Measurements from ENCODE around the gene ABLIM3.
"Not testable (repeated sequence)": the region's sequence is repeated elsewhere in the genome, so short reads cannot be mapped to it uniquely, and the experiment has no call there.

Gene ABLIM3

GRCh38 chr5:149262315-149262714, 121.0 kb downstream of the ABLIM3 start:
- DNase-seq = no peak

GRCh38 chr5:149264439-149265067, 123.3 kb downstream of the ABLIM3 start:
- DNase-seq = no peak

- no peak for DNase-seq
Measured at GRCh38 chr5:149265068-149265465, 123.8 kb downstream of the ABLIM3 start.

DNA sequence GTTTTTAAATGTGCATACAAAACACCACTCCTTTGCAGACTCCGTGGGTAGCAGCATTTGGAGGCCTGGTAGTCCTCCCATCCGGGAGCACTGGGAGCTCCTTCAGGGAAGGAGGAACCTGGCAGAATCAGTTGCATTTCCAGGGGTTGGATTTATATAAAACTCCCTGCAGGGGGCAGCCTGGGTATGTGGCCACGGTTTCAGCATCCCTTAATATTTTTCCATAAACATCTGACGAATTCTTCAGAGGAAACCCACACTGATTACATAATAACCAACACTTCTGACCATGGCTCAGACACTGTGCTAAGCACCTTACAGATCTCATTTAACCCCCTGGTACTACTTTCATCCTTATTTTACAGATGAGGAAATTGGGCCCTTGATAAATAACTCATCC, 124.3 kb downstream of the ABLIM3 start:
- DNase-seq = no peak

DNA sequence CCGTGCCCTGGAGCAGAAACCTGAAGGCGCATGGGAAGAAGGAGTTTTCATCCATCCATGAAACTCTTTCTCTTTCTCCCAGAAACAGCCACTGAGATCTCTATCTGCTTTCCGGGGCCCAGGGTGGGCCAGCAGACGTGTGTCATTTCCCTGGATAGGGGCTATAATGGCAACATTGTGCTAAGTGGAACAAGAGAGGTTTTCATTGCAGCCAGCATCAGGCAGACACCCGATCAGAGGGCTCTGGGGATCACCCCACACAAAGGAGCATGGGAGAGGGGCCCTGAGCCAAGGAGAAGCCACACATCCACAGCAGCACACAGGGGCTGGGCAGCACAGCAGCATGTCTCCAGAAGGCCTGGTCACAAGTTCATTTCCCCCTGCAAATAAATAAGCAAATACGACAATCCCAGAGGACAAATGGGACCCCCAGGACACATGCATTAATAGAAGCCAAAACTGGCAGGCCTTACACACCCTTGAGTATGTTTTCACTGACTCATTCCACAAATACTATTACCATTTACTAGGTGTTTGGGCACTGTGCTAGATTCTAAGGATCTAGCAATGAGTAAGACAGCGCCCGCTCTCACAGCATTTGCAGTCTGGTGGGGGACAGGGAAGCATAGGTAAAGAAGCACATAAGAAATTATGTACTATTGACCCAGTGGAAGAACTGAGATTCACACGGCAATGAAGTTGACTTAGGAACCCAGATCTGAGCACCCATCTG, 126.1 kb downstream of the ABLIM3 start:
- DNase-seq = no peak

DNA sequence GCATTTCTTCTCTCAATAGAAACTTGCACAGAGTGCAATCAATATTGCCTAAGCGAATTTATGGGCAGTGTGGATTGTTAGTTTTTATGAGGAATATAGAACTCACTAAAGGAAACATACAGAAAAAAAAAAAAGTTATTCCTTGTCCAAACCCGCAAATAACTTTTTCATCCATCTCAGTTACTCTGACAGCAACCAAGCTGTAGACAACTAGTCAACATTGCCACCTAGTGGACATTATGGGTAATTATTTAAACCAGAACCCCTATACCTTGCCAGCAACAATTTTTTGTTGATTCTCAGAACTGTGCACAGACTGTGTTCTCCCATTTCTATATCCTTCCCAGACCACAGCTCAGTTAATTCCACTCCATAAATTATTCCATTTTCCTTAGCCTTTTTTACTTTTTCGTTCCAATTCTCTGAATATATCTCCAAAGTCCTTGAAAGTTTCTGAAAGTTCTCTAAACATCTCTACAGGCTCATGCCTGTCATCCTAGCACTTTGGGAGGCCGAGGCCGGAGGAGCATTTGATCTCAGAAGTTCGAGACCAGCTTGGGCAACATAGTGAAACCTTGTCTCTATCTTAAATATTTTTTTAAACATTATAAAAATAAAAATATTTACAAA, 127.8 kb downstream of the ABLIM3 start:
- DNase-seq = no peak

GRCh38 chr5:149271195-149271715, 130.0 kb downstream of the ABLIM3 start:
- no peak for DNase-seq

GRCh38 chr5:149271716-149272563, 130.6 kb downstream of the ABLIM3 start, which contains the start of gene AFAP1L1:
Gene AFAP1L1, plus strand, starts transcription at chr5:149271859. Its CDS starts 110 bp downstream, at chr5:149271969.
- DNase-seq = no peak

- not testable (repeated sequence) for DNase-seq
Measured at GRCh38 chr5:149272781-149273180, 131.5 kb downstream of the ABLIM3 start.

DNA sequence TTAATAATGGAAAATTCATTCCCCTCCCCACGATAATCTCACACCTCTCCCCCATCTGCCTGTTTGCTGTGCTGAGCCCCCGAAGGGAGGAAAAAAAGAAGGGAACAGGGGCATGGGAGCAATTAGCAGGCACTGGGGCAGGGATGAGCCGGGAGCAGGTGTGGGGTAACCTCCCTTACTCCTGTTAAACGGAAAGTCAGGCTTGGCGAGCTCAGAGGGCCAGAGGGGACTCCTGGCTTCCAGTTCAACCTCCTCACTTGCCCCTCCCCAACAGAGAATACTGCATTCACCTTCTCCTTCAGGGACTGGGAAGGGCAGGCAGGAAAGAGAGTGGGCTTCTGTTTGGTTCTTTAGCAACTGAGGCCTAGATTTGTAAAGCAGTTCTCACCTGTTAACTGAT, 131.9 kb downstream of the ABLIM3 start:
- no peak for DNase-seq

GRCh38 chr5:149273950-149274349, 132.7 kb downstream of the ABLIM3 start:
- DNase-seq = no peak

DNA sequence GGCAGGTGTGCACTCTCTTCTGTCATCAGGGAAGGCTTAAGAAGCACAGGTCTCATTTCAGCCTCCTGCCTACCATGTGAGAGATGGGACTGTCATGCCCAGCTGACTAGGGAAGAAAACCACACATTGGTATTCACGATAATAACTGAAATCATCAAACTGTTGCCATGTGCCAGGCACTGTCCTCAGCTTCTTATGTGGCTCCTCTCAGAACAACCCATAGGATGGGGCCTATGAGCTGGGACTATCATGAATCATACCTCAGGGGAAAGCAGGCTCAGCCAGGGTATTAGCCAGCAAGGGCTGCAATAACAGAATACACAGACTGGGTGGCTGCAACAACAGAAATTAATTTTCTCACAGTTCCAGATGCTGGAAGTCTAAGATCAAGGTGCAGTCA, 133.6 kb downstream of the ABLIM3 start:
- no peak for DNase-seq

DNA sequence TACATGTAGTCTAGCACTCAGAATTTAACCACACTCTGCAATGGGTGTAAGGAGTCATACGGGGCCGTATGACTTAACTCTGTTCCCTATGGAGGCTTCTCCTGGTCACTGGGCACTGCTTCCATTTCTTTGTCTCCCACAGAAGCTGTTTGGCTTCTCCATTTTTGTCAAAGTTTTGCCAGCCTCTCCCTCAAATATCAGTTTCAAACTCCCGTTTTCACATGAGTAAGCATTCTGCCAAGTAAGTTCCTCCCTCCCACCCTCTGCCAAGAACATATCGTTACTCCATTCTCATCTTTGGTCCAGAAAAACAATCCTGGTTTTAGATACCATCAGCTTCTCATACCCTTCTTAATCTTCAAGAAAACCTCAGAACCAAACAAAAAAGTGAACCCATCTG, 136.5 kb downstream of the ABLIM3 start:
- no peak for DNase-seq

GRCh38 chr5:149278451-149279210, 137.3 kb downstream of the ABLIM3 start:
- no peak for DNase-seq

DNA sequence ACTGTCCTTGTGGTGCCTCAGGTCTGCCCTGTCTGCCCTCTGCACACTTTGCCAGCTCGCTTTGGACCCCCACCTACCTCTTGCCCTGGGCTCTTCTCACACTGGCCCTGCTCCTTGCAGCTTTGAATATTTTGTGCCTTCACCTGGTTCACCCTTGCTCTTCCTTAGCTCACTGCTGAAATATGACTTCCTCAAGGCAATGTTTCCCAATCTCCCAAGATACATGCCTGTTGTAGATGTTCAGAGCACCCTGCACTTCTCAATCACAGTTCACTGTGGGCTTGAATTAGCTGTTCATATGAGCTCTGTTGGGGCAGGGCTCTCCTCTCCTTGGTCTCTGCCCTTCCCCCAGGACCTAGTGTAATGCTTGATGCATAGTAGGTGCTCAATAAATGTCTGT, 138.4 kb downstream of the ABLIM3 start:
- no peak for DNase-seq

DNA sequence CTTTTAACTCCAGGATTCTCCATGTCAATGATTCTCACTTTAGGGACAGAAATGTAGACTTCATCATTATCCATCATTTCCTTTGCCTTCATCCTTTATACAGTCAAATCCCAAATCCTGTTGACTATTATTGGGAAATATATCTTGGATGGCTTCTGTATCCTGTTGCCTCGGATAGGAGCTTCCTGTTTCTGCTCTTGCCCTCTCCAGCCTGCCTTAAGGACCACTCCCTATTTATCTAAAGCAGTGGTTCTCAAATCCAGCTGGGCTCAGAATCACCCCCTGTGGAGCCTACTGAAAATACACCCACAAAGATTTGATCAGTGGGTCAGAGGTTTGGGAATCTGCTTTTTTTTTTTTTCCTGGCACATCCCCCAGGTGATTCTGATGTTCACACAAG, 138.8 kb downstream of the ABLIM3 start:
- no peak for DNase-seq

DNA sequence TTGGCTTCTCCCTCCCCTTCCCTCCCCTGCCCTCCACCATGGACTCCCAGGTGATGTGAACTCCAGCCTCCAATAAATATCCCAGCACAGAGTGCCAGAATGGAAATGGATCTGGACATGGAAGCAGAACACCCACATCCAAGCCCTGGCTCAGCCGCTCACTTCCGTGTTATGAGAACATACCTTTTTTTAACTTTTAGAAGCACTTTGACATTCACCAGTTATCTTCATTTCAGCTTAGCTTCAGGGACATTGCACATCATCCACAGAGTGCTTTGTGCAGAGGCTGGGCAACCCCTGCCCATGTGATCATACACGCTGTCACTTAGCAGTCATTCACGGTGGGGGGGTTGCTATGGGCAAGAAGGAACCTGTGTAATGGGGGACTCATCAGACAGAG, 139.5 kb downstream of the ABLIM3 start:
- no peak for DNase-seq

DNA sequence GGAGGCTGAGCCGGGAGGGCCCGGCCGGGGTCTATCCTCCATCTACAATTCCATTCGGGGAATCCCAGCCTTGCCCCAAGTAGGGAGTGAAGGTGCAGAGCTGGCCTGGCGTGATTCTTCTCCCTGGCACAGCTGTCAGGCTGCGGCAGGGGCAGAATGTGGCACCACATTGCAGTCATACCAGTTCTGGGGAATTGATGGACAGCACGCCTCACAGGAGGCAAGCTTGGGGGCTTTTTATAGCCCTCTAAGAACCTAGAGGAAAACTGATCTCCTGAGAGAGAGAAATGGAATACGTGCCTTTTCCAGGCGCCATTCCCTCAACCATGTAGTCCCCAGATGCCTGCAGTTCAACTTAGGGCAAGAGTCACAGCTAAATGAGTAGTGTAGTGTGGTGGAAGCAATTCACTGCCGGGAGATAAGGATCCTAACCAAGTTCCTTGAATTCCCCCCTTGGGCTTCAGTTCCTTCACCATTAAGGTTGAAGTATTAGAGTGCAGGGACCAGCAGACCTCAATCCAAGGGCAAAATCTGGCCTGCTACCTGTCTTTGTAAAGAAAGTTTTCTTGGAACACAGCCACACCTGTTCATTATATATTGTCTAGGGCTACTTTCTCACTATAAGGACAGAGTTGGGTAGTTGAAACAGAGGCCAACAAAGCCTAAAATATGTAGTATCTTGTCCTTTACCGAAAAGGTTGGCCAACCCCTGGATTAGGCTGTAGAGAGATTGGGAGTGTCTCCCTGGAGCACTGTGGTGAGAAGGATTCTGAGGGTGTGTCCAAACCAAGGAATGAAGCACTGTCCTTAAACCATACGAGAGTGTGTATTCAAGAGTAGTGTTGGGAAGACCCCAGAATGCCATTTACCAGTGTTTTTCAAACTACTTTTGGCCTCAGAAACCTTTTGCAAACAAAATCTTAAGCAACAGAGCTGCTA, 141.0 kb downstream of the ABLIM3 start:
- DNase-seq = no peak

DNA sequence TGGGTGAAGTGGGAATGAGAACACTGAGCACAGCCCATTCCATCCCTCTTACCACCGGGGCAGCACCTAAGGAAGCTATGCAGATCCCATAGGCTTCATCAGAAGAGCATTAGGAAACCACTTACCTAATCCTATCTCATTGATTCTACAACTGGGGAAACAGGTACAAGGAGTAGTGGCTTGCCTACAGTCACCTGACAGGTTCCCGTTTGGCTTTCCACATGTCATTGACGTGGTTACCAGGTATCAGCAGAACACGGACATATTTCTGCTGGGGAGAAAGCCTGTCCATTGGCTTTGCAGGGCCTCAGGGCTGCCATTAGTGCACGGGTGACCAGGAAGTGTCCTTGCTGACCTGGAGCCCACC, 141.7 kb downstream of the ABLIM3 start:
- DNase-seq = no peak

DNA sequence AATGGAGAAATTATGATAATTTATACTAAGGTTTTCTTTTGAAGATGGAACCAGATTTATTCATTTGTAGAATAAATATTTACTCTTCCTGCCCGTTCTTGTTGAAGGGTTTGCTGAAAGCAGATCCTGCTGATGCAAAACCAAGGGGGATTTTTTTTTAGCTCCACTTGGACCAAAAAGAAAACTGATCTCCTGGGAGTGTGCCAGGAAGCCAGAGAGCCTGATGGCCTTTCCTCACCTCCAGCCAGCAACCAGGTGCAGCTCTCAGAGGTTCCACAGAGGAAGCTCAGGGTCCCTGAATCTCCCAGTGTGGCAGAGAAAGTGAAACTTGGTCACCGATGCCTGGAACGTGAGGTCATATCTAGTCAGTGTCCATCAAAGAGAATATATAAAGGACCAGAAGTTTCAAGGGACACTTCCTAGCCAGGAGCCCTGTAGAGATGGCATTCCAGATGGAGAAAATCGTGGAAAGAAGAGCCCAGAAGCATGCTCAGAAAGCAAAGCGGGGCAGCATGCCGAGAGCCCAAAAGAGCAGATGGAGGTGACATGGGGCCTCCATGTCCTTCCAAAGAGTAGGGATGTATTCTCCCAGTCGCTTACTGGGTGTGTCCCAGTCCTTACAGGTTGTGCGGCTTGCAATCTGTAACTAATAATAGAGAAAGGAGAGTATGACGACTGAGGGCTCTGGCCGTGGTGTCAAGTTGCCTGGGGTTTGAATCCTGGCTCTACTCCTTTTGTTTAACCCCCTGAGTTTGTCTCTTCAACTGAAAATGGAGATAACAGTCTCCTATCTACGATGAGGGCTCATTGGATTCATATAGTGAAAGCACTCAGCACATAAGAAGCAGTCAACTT, 142.6 kb downstream of the ABLIM3 start:
- DNase-seq = peak; percentile 16

Measured in NCI-H2107 (cell line).